Neural crest cell (in vitro differentiated cells): Measurements from ENCODE around the gene NFE2L3. TPM values are rescaled to one million over a fixed set of nuclear protein-coding genes. Genes with fewer than 3 reads are reported as not detected.

Source experiments
- DNase-seq: peaks from one replicate; pipeline ENCODE4 v3.0.0; 2021; ENCODE audit warnings: low read depth, mixed read lengths, low spot score
- H3K27ac Mint-ChIP-seq: one replicate; pipeline ENCODE4 v1.8.0; 2021; ENCODE audit warnings: mild to moderate bottlenecking, mixed read lengths; ENCODE audit not compliant: unreplicated experiment
- H3K27me3 Mint-ChIP-seq: 2 replicates; pipeline ENCODE4 v1.8.0; 2021; ENCODE audit warnings: low read depth, mild to moderate bottlenecking, mixed read lengths
- H3K36me3 Mint-ChIP-seq: 2 replicates; pipeline ENCODE4 v1.8.0; 2021; ENCODE audit warnings: low read depth, mild to moderate bottlenecking, mixed read lengths
- H3K4me1 Mint-ChIP-seq: 2 replicates; pipeline ENCODE4 v1.8.0; 2021; ENCODE audit warnings: mixed read lengths
- H3K4me3 Mint-ChIP-seq: one replicate; pipeline ENCODE4 v1.8.0; 2021; ENCODE audit warnings: mild to moderate bottlenecking, mixed read lengths
- H3K9me3 Mint-ChIP-seq: 2 replicates; pipeline ENCODE4 v1.8.0; 2021; ENCODE audit warnings: mixed read lengths
- total RNA-seq: library from RNA; stranded (reverse); gene quantifications from 2 replicates; pipeline ENCODE4 v1.2.1, GENCODE V29; 2021
- TF ChIP-seq, protein P1 (sequence below): fragments of 200-600 bp; sonication (generic); conservative IDR thresholded peaks from 2 replicates; pipeline ENCODE4 v1.5.0; 2021; ENCODE audit warnings: antibody characterized with exemption, mild to moderate bottlenecking

The NFE2L3 gene
- total RNA-seq, 1 donor from 2014 or later: 2.4 TPM

DNA sequence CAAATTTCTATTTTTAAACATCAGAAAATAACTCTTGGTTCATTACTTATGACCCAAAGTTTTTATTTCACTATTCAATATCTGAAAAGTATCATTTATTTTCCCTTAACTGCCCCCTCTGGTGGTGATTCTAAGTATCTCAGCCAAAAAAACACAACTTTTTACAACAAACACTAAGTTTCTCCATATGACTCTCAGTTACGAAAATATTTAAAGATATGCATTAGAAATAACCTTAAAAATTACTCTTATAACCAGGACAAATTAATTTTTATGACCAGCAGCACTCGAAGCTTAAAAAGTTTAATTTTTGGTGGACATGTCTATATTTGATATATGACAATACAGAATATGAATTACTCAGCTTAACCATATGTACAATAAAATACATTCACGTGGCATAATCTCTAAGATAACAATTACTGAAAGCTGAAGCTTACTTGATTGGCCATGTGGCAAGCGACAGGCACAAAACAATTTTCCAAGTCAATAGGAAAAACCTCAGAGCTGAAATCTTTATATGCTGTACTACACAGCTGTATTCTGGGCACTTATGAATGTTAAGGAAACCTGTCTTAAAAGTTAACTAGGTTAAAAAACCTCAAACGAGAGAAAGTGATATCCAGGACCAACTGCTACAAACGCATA is 46.3 kb downstream of the NFE2L3 start:
- peaks cover 6% of the 10 kb centered on the region for H3K9me3 Mint-ChIP-seq
- H3K36me3 Mint-ChIP-seq: peaks cover 67% of the 10 kb centered on the region
- H3K4me3 Mint-ChIP-seq: peak overlapping the region; percentile 100
- peaks cover 61% of the 10 kb centered on the region for H3K27me3 Mint-ChIP-seq
- H3K27ac Mint-ChIP-seq: peak overlapping the region; percentile 99
- TF ChIP-seq, protein P1, sequence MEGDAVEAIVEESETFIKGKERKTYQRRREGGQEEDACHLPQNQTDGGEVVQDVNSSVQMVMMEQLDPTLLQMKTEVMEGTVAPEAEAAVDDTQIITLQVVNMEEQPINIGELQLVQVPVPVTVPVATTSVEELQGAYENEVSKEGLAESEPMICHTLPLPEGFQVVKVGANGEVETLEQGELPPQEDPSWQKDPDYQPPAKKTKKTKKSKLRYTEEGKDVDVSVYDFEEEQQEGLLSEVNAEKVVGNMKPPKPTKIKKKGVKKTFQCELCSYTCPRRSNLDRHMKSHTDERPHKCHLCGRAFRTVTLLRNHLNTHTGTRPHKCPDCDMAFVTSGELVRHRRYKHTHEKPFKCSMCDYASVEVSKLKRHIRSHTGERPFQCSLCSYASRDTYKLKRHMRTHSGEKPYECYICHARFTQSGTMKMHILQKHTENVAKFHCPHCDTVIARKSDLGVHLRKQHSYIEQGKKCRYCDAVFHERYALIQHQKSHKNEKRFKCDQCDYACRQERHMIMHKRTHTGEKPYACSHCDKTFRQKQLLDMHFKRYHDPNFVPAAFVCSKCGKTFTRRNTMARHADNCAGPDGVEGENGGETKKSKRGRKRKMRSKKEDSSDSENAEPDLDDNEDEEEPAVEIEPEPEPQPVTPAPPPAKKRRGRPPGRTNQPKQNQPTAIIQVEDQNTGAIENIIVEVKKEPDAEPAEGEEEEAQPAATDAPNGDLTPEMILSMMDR: peak; percentile 94
- H3K4me1 Mint-ChIP-seq: peaks cover 60% of the 10 kb centered on the region
- DNase-seq: no peak

DNA sequence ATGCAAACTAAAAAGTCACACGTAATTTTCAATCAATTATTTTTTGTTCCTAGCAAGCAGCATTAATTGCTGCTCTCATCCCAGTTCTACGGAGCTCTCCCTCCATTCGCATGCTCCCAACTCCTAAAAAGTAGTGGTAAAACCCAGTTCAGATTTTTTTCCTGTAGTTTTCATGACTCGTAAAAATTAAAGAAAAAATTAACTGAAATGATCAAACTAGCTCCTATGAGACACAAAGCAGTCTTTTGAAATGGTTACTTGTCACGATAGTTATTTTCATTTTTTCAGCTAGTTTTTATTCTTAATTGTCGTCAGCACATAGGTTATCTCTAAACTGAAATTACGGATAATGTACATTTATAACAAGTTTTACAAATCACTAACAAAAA is 46.8 kb downstream of the NFE2L3 start:
- peaks cover 6% of the 10 kb centered on the region for H3K9me3 Mint-ChIP-seq
- H3K36me3 Mint-ChIP-seq: peaks cover 64% of the 10 kb centered on the region
- peaks cover 60% of the 10 kb centered on the region for H3K4me1 Mint-ChIP-seq
- peak overlapping the region; percentile 100 for H3K4me3 Mint-ChIP-seq
- TF ChIP-seq, protein P1: no peak
- peaks cover 56% of the 10 kb centered on the region for H3K27me3 Mint-ChIP-seq
- peak overlapping the region; percentile 99 for H3K27ac Mint-ChIP-seq
- no peak for DNase-seq

DNA sequence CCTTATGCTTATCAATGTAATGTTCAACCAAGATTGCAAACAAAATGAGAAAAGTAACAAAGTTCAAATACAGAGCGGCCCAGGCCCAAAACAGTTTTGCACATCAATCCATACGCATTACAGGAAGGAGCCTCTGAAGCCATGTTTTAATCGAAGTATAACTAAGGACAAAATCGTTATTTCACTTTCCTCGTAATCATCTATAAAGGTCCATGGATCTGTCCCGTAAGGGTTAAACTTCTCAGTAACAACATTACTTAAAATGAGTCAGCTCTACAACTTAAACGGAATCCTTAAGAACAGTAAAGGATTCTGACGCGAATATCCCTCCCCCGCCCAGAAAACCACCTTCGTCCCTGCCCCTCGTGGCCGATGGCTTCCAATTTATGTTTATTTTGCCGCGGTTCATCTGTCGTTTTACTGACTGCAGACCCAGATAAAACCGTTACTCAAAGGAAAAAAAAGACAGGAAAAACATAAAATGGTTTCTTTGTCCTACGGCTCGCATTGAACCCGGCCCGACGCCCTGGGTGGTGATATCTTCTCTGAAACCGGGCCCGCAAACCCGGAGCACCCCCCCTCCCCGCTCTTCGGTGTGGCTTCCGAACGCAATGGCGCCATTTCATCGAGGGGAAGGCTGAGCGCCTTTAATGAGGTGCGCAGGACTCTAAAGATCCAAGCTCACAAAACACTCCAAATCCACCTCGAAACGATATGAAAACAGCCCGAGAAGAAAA is 47.5 kb downstream of the NFE2L3 start:
- TF ChIP-seq, protein P1: no peak
- peaks cover 60% of the 10 kb centered on the region for H3K4me1 Mint-ChIP-seq
- peak overlapping the region; percentile 99 for H3K27ac Mint-ChIP-seq
- peak overlapping the region; percentile 100 for H3K4me3 Mint-ChIP-seq
- H3K9me3 Mint-ChIP-seq: peaks cover 6% of the 10 kb centered on the region
- peaks cover 60% of the 10 kb centered on the region for H3K36me3 Mint-ChIP-seq
- no peak for DNase-seq
- H3K27me3 Mint-ChIP-seq: peaks cover 51% of the 10 kb centered on the region

DNA sequence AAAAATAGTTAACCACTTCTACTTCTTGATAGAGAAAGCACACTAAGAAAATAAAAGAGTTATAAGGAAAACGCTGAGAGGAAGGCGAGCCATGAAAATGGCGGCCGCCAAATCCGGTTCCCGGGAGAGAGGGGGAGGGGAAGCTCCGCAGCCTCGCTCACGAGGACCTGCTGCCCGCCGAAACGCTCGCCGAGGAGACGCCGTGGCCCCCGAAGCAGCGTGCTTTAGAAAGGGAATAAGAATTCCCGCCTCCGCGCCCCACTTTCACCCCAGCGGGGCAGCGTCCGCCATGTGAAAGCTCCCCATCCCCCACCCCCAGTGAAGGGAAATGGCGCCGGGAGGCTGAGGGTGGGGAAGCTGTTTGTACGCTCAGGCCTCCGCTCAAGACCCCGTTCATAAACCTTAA is 48.0 kb downstream of the NFE2L3 start:
- peak; percentile 59 for DNase-seq
- Mint-ChIP-seq H3K4me3 (peak overlapping the region; percentile 100), H3K27ac (peak overlapping the region; percentile 99), H3K9me3 (peaks cover 6% of the 10 kb centered on the region), H3K36me3 (peaks cover 58% of the 10 kb centered on the region), H3K4me1 (peaks cover 62% of the 10 kb centered on the region), H3K27me3 (peaks cover 49% of the 10 kb centered on the region)
- TF ChIP-seq, protein P1: no peak

DNA sequence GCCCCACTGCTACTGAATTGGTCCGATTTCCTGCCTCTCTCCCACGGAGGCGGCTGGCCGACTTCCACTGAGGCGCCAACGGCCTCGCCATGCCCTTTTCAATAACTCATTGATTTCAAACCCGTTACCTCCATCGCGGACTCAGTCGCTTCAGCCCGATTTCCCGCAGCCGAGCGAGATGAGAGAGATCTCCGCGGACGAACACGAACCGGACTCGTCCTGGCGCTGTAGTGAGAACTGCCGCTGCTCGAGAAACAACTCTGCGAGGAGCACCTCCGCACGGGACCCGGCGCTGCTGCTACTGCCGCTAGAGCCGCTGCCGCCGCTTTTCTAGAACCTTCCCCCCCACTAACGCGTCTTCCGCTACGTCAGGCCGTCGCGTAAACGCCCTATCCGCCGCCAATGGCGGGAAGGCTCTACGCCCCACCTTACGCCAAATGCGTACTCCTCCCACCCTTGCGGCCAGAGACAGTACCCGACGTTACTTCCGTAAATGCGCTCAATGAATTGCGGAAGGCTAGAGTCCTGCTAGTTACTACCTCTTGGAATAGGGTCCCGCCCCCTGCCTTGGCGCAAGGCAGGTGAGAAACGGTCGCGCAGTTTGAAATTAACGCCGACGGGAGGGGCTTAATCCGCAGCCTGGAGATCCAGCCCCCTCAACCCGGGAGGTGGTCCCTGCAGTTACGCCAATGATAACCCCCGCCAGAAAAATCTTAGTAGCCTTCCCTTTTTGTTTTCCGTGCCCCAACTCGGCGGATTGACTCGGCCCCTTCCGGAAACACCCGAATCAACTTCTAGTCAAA is 48.6 kb downstream of the NFE2L3 start, which contains the start of gene HNRNPA2B1:
Gene HNRNPA2B1, minus strand, starts transcription at position 303 of the 803 bp plus-strand sequence. Its CDS starts 169 bp downstream, at position 134.
- peaks cover 43% of the 10 kb centered on the region for H3K27me3 Mint-ChIP-seq
- H3K4me3 Mint-ChIP-seq: peak within 1 kb of the TSS; percentile 100
- DNase-seq: peak; percentile 99
- peak within 1 kb of the TSS; percentile 99 for H3K27ac Mint-ChIP-seq
- peaks cover 6% of the 10 kb centered on the region for H3K9me3 Mint-ChIP-seq
- peaks cover 53% of the 10 kb centered on the region for H3K36me3 Mint-ChIP-seq
- TF ChIP-seq, protein P1: no peak
- H3K4me1 Mint-ChIP-seq: peaks cover 62% of the 10 kb centered on the region
